H1 (cell line): Measurements from ENCODE around the gene TRIM43. TPM values are rescaled to one million over a fixed set of nuclear protein-coding genes. Genes with fewer than 3 reads are reported as not detected.

Experiments used
- CTCF ChIA-PET: fragments of 300-600 bp; sonication (Branson Sonifier 250); formaldehyde crosslinking; loops from one replicate; lab custom pipeline; 2021; ENCODE audit not compliant: partially characterized antibody; lab: Charles Lee
- POLR2A ChIA-PET: fragments of 300-600 bp; sonication (Branson Sonifier 250); formaldehyde crosslinking; loops from one replicate; lab custom pipeline; 2021; ENCODE audit warnings: inconsistent platforms; ENCODE audit not compliant: partially characterized antibody; lab: Charles Lee
- DNase-seq, 2 experiments: peaks; one replicate each; pipeline versions ENCODE4 v3.0.0 to v3.0.0-alpha.2; 2010 to 2022; ENCODE audit warnings: low spot score in 2 of 2, low read depth in 1 of 2, mixed read lengths in 1 of 2
- FAIRE-seq: peaks from 2 replicates; lab custom pipeline; 2011; peaks lifted over from hg19 to GRCh38; lab: Jason Lieb, UNC
- H2AFZ ChIP-seq: 2 replicates; pipeline ENCODE4 v1.8.1; 2012; ENCODE audit warnings: low read length, inconsistent platforms
- H2AK5ac ChIP-seq: 2 replicates; pipeline ENCODE4 v1.6.1; 2013; ENCODE audit warnings: low read depth, low read length
- H2BK120ac ChIP-seq: replicated peaks from 2 replicates; pipeline ENCODE3; 2013; ENCODE audit warnings: low read depth, low read length, inconsistent platforms
- H2BK12ac ChIP-seq: 2 replicates; pipeline ENCODE4 v1.6.1; 2013; ENCODE audit warnings: low read depth, low read length
- H2BK15ac ChIP-seq: 2 replicates; pipeline ENCODE4 v1.6.1; 2013; ENCODE audit warnings: low read length
- H2BK20ac ChIP-seq: 2 replicates; pipeline ENCODE4 v1.6.1; 2013; ENCODE audit warnings: low read length
- H2BK5ac ChIP-seq: 2 replicates; pipeline ENCODE4 v1.6.1; 2013; ENCODE audit warnings: low read depth, low read length
- H3K14ac ChIP-seq: 2 replicates; pipeline ENCODE4 v1.6.1; 2013; ENCODE audit warnings: inconsistent platforms; ENCODE audit not compliant: insufficient read length
- H3K18ac ChIP-seq: 2 replicates; pipeline ENCODE4 v1.6.1; 2013; ENCODE audit warnings: low read length; ENCODE audit errors: extremely low read depth
- H3K23ac ChIP-seq: 2 replicates; pipeline ENCODE4 v1.6.1; 2013; ENCODE audit warnings: inconsistent platforms; ENCODE audit not compliant: insufficient read length
- H3K23me2 ChIP-seq: 2 replicates; pipeline ENCODE4 v1.6.1; 2013; ENCODE audit warnings: low read depth, low read length
- H3K27ac ChIP-seq: 2 replicates; pipeline ENCODE4 v1.6.1; 2011; ENCODE audit warnings: low read depth, low read length, inconsistent platforms
- H3K27me3 ChIP-seq, 4 experiments: replicated peaks in 1 of 4; 1 replicate in 1 of 4; 2 replicates in 3 of 4; pipeline versions ENCODE4 v1.6.1 to v1.8.1; 2011 to 2013; ENCODE audit warnings: low read length in 3 of 4, mild to moderate bottlenecking in 3 of 4, inconsistent platforms in 2 of 4, mixed read lengths in 2 of 4, moderate library complexity in 1 of 4; ENCODE audit not compliant: control insufficient read depth in 3 of 4, insufficient read depth in 3 of 4; ENCODE audit errors: extremely low read depth in 1 of 4
- H3K36me3 ChIP-seq, 4 experiments: 2 replicates each; pipeline versions ENCODE4 v1.6.1 to v1.8.1; 2011 to 2013; ENCODE audit warnings: mild to moderate bottlenecking in 4 of 4, low read length in 3 of 4, moderate library complexity in 2 of 4, control low read depth in 1 of 4, inconsistent platforms in 1 of 4; ENCODE audit not compliant: insufficient read depth in 4 of 4, control insufficient read depth in 2 of 4
- H3K4ac ChIP-seq: replicated peaks from 2 replicates; pipeline ENCODE3; 2013; ENCODE audit warnings: low read length, low read depth, mixed read lengths, inconsistent platforms; ENCODE audit not compliant: insufficient read length
- H3K4me1 ChIP-seq, 4 experiments: replicated peaks in 1 of 4; 1 replicate in 1 of 4; 2 replicates in 3 of 4; pipeline versions ENCODE4 v1.6.1 to v1.8.1; 2011 to 2013; ENCODE audit warnings: low read length in 3 of 4, inconsistent platforms in 2 of 4, mixed read lengths in 1 of 4; ENCODE audit not compliant: insufficient read depth in 4 of 4, control insufficient read depth in 3 of 4
- H3K4me2 ChIP-seq, 2 experiments: 2 replicates each; pipeline versions ENCODE4 v1.6.1 to v1.8.1; 2011 to 2013; ENCODE audit warnings: low read depth in 2 of 2, low read length in 2 of 2, control low read depth in 1 of 2, inconsistent platforms in 1 of 2, mild to moderate bottlenecking in 1 of 2; ENCODE audit not compliant: insufficient read depth in 1 of 2
- H3K4me3 ChIP-seq, 4 experiments: fragments of 200-600, 300-600 bp in 1 of 4; sonication (generic), shearing (Covaris generic), sonication (Bioruptor Twin) in 1 of 4; 2 replicates each; pipeline versions ENCODE4 v1.5.1 to v1.8.1; 2011 to 2016; ENCODE audit warnings: low read length in 4 of 4, low read depth in 3 of 4, control low read depth in 2 of 4, inconsistent platforms in 2 of 4, mild to moderate bottlenecking in 2 of 4, mixed read lengths in 1 of 4, moderate library complexity in 1 of 4; ENCODE audit not compliant: insufficient read depth in 2 of 4; ENCODE audit errors: extremely low read depth in 1 of 4
- H3K56ac ChIP-seq: replicated peaks from 2 replicates; pipeline ENCODE3; 2013; ENCODE audit warnings: low read depth, mild to moderate bottlenecking, mixed read lengths, low read length, inconsistent platforms; ENCODE audit not compliant: insufficient read length
- H3K79me1 ChIP-seq: 2 replicates; pipeline ENCODE4 v1.6.1; 2013; ENCODE audit warnings: low read depth, low read length, control low read depth
- H3K79me2 ChIP-seq, 2 experiments: 2 replicates each; pipeline versions ENCODE4 v1.6.1 to v1.8.1; 2012 to 2013; ENCODE audit warnings: low read length in 2 of 2, mild to moderate bottlenecking in 2 of 2, inconsistent platforms in 1 of 2; ENCODE audit not compliant: insufficient read depth in 2 of 2, control insufficient read depth in 1 of 2
- H3K9ac ChIP-seq, 4 experiments: replicated peaks in 1 of 4; 1 replicate in 1 of 4; 2 replicates in 3 of 4; pipeline versions ENCODE4 v1.6.1 to v1.8.1; 2011 to 2013; ENCODE audit warnings: low read depth in 3 of 4, low read length in 3 of 4, control low read depth in 2 of 4, mild to moderate bottlenecking in 2 of 4, moderate library complexity in 2 of 4, inconsistent platforms in 1 of 4; ENCODE audit errors: extremely low read depth in 1 of 4
- H3K9me3 ChIP-seq, 2 experiments: 2 replicates each; pipeline versions ENCODE4 v1.6.1 to v1.8.1; 2012 to 2013; ENCODE audit warnings: mild to moderate bottlenecking in 2 of 2, moderate library complexity in 2 of 2, control low read depth in 1 of 2, inconsistent platforms in 1 of 2, low read depth in 1 of 2, low read length in 1 of 2, mixed read lengths in 1 of 2; ENCODE audit not compliant: insufficient read depth in 2 of 2
- H4K20me1 ChIP-seq, 2 experiments: replicated peaks in 1 of 2; 2 replicates each; pipeline versions ENCODE3 to v1.8.1; 2011 to 2013; ENCODE audit warnings: inconsistent platforms in 2 of 2, low read length in 2 of 2, mild to moderate bottlenecking in 1 of 2; ENCODE audit not compliant: insufficient read depth in 2 of 2, control insufficient read depth in 1 of 2
- H4K5ac ChIP-seq: 2 replicates; pipeline ENCODE4 v1.6.1; 2013; ENCODE audit warnings: low read length, low read depth, mixed read lengths, inconsistent platforms; ENCODE audit not compliant: insufficient read length
- H4K8ac ChIP-seq: 2 replicates; pipeline ENCODE4 v1.8.0; 2013; ENCODE audit warnings: mild to moderate bottlenecking, moderate library complexity, low read length, inconsistent platforms; ENCODE audit not compliant: insufficient read depth; ENCODE audit errors: extremely low read depth
- H4K91ac ChIP-seq: replicated peaks from 2 replicates; pipeline ENCODE3; 2013; ENCODE audit warnings: low read length, mixed read lengths, inconsistent platforms; ENCODE audit not compliant: insufficient read length
- ASH2L ChIP-seq: fragments of 200-600, 300-600 bp; sonication (generic); IDR thresholded peaks from one replicate; pipeline ENCODE4 v1.7.1; 2017; ENCODE audit warnings: low read length
- ATF2 ChIP-seq: IDR thresholded peaks from 2 replicates; pipeline ENCODE4 v1.6.1; 2012; ENCODE audit warnings: low read length, inconsistent platforms
- ATF3 ChIP-seq: IDR thresholded peaks from 2 replicates; pipeline ENCODE4 v1.6.1; 2011; ENCODE audit warnings: low read depth, mild to moderate bottlenecking, low read length; ENCODE audit not compliant: insufficient read depth
- CEBPB ChIP-seq: IDR thresholded peaks from 2 replicates; pipeline ENCODE4 v1.6.1; 2012; ENCODE audit warnings: low read depth, low read length
- FOSL1 ChIP-seq: IDR thresholded peaks from 2 replicates; pipeline ENCODE4 v1.6.1; 2011; ENCODE audit warnings: mild to moderate bottlenecking, low read depth, low read length, moderate library complexity; ENCODE audit not compliant: insufficient read depth
- HDAC2 ChIP-seq, 2 experiments: fragments of 300-600 bp in 1 of 2; sonication (generic) in 1 of 2; IDR thresholded peaks; 2 replicates each; pipeline ENCODE4 v1.6.1; 2011 to 2012; ENCODE audit warnings: low read depth in 2 of 2, low read length in 2 of 2, mild to moderate bottlenecking in 2 of 2, moderate library complexity in 2 of 2, borderline replicate concordance in 1 of 2, inconsistent platforms in 1 of 2
- MAFK ChIP-seq: IDR thresholded peaks from 2 replicates; pipeline ENCODE4 v1.6.1; 2012; ENCODE audit warnings: low read depth, mild to moderate bottlenecking, improper control_type of control experiment, low read length
- PHF8 ChIP-seq: fragments of 200-600 bp; sonication (generic); conservative IDR thresholded peaks from 2 replicates; pipeline ENCODE4 v1.7.1; 2012; ENCODE audit warnings: low read depth, mild to moderate bottlenecking, inconsistent platforms, low read length, moderate library complexity
- POLR2A ChIP-seq, 2 experiments: IDR thresholded peaks; 1 replicate in 1 of 2; 2 replicates in 1 of 2; pipeline ENCODE4 v1.6.1; 2011; ENCODE audit warnings: low read depth in 2 of 2, low read length in 2 of 2, mild to moderate bottlenecking in 2 of 2; ENCODE audit errors: control extremely low read depth in 1 of 2
- SAP30 ChIP-seq: fragments of 300-600 bp; sonication (generic); IDR thresholded peaks from 2 replicates; pipeline ENCODE4 v1.7.1; 2012; ENCODE audit warnings: low read length, moderate library complexity, mild to moderate bottlenecking, inconsistent platforms; ENCODE audit not compliant: insufficient read depth, insufficient replicate concordance
- SIX5 ChIP-seq: IDR thresholded peaks from 2 replicates; pipeline ENCODE4 v1.6.1; 2011; ENCODE audit warnings: mild to moderate bottlenecking, low read depth, low read length
- SP4 ChIP-seq: IDR thresholded peaks from 2 replicates; pipeline ENCODE4 v1.6.1; 2012; ENCODE audit warnings: low read length, inconsistent platforms
- WGBS, 2 experiments: shearing (Covaris generic) in 1 of 2; methylation state at CpG; one replicate each; pipeline versions ENCODE4 v1.1.6 to v1.1.7; 2013 to 2015; ENCODE audit warnings: low lambda C conversion rate in 2 of 2, mixed read lengths in 2 of 2, inconsistent platforms in 1 of 2, low coverage in 1 of 2, missing lambda C conversion rate in 1 of 2; ENCODE audit not compliant: insufficient replicate concordance in 2 of 2, insufficient coverage in 1 of 2, insufficient read length in 1 of 2; ENCODE audit errors: extremely low coverage in 1 of 2, missing lambda C conversion rate in 1 of 2; 5-methylcytosine and 5-hydroxymethylcytosine counted together
- polyA plus RNA-seq, 7 experiments: library from polyadenylated mRNA; depleted of rRNA in 3 of 7; stranded (reverse) in 5 of 7; unstranded in 2 of 7; fragments of >200 nt in 5 of 7; fragments of 200-250 nt in 2 of 7; gene quantifications; 1 replicate in 5 of 7; 2 replicates in 1 of 7; 4 replicates in 1 of 7; pipeline versions ENCODE4 v1.2.1 to v1.2.3, GENCODE V29; 2011 to 2013; ENCODE audit warnings: missing spikeins in 2 of 7, mixed read lengths in 2 of 7
- total RNA-seq: library from RNA; stranded (reverse); fragmentation: NEBNext Ultra II Directional; extraction: Animal tissue kit (Norgen Biotek cat#: 25700); gene quantifications from 2 replicates; pipeline ENCODE4 v1.2.1, GENCODE V29; 2021

The TRIM43 gene
- total and polyA plus RNA-seq, 2 of the 8 experiments (the other 6 are each of a cell fraction or from before 2014, with no cell fraction given): not detected

GRCh38 chr2:95573866-95574265 lies 17.9 kb upstream of the TRIM43 start:
- DNase-seq (no peak), FAIRE-seq (no peak)
- Histone ChIP-seq H2BK5ac (no peak overlapping the region), H3K27ac (no peak overlapping the region), H3K56ac (no peak overlapping the region), H2BK20ac (no peak overlapping the region), H3K4me1 (no peaks in the 10 kb centered on the region), H3K4me3 (no peak overlapping the region), H3K9me3 (peaks cover 56 to 58% of the 10 kb centered on the region in 2 experiments), H4K5ac (no peak overlapping the region), H3K79me2 (no peaks in the 10 kb centered on the region), H2BK15ac (no peak overlapping the region), H3K23ac (no peak overlapping the region), H3K9ac (no peak overlapping the region), H3K27me3 (no peaks in the 10 kb centered on the region), H2AK5ac (no peak overlapping the region), H3K79me1 (no peaks in the 10 kb centered on the region), H2BK120ac (no peak overlapping the region), H2AFZ (no peak overlapping the region), H3K4me2 (no peak overlapping the region), H3K23me2 (no peaks in the 10 kb centered on the region), H3K18ac (no peak overlapping the region), H3K4ac (no peak overlapping the region), H4K20me1 (no peaks in the 10 kb centered on the region), H3K36me3 (no peaks in the 10 kb centered on the region), H4K91ac (no peak overlapping the region), H4K8ac (no peak overlapping the region), H2BK12ac (no peak overlapping the region), H3K14ac (no peak overlapping the region)
- ChIA-PET POLR2A (no interaction called here), CTCF (no interaction called here)
- 80% methylated on average over 2 of the region's 2 CpGs; no CpG with 5 or more reads in 1 of the 2 experiments for WGBS, 2 experiments
- no peak for TF ChIP-seq ATF3
- no peak for TF ChIP-seq HDAC2 (IDR thresholded peaks at IDR 0.05; ENCODE audit: borderline replicate concordance in 1 of 2, low read depth in 2 of 2, low read length in 2 of 2)
- no peak for TF ChIP-seq POLR2A (IDR thresholded peaks at IDR 0.05; ENCODE audit: control extremely low read depth in 1 of 2, low read depth in 2 of 2, low read length in 2 of 2)
- TF ChIP-seq ASH2L: no peak
- TF ChIP-seq SP4: no peak
- no peak for TF ChIP-seq CEBPB
- no peak for TF ChIP-seq PHF8
- no peak for TF ChIP-seq SIX5
- no peak for TF ChIP-seq SAP30
- TF ChIP-seq MAFK: no peak
- TF ChIP-seq ATF2: no peak
- no peak for TF ChIP-seq FOSL1
